HG02623 (cell line): ENCODE results near the gene GPRC6A.

Experiments used
- ATAC-seq: cut with Tn5 transposase; IDR thresholded peaks from one replicate; pipeline ENCODE4 v1.9.1; 2021; ENCODE audit warnings: moderate library complexity; ENCODE audit not compliant: unreplicated experiment

GPRC6A gene

GRCh38 chr6:116783852-116784251 lies 45.0 kb downstream of the GPRC6A start:
- no peak for ATAC-seq

DNA sequence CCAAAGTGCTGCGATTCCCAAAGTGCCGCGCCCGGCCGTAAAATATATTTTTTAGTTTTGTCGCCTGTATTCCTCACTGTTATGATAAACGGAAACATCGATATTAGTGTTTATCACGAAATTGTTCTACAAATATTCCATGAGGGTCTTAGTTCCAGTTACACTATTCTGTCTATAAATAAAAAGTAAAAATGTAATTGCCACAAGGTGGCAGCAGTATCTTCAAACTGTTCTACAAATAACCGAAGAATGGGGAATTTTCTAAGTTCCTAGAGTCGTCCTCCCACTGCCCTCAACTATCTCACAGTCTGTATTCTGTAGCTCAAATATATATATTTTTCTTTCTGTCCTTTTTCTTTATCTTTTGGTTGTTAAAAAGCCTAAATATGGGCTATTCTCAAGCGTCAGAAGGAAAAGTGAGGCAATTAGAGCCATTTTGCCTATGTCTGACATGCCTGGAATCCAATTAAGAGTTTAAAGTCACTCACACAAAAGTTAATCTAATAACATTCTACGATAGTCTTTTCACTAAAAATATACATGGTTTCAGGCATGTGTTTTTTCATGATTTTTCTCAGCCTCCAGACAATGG lies 49.2 kb downstream of the GPRC6A start:
- ATAC-seq = no peak

DNA sequence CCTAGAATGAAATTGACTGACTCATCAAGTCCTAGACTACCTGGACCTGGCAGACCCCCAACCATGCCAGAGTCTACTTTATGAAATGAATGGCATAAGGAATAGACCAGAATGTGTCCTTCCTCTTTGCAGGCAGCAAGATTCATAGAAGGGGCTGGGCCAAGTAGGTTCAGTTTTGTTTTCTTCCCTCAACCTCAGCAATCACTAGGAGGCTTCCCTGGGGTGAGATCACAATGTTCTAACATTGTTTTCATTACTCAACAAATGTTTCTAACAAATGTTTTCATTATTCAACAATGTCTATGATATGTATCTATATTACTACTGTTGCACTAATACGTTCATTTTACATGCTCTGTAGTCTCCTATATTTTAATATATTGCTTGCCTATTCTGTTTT lies 55.0 kb downstream of the GPRC6A start:
- ATAC-seq = no peak

- no peak for ATAC-seq
Measured at GRCh38 chr6:116772450-116772849, 56.4 kb downstream of the GPRC6A start.

GRCh38 chr6:116767715-116768114 lies 61.2 kb downstream of the GPRC6A start:
- no peak for ATAC-seq

GRCh38 chr6:116766506-116767176 lies 62.2 kb downstream of the GPRC6A start:
- ATAC-seq = no peak

GRCh38 chr6:116764961-116765841 lies 63.7 kb downstream of the GPRC6A start, which contains the start of gene FAM162B:
Gene FAM162B (minus strand): TSS chr6:116765719. CDS start chr6:116765576, 143 bp downstream.
- no peak for ATAC-seq

- ATAC-seq = no peak
Measured at GRCh38 chr6:116764629-116764960, 64.3 kb downstream of the GPRC6A start.

DNA sequence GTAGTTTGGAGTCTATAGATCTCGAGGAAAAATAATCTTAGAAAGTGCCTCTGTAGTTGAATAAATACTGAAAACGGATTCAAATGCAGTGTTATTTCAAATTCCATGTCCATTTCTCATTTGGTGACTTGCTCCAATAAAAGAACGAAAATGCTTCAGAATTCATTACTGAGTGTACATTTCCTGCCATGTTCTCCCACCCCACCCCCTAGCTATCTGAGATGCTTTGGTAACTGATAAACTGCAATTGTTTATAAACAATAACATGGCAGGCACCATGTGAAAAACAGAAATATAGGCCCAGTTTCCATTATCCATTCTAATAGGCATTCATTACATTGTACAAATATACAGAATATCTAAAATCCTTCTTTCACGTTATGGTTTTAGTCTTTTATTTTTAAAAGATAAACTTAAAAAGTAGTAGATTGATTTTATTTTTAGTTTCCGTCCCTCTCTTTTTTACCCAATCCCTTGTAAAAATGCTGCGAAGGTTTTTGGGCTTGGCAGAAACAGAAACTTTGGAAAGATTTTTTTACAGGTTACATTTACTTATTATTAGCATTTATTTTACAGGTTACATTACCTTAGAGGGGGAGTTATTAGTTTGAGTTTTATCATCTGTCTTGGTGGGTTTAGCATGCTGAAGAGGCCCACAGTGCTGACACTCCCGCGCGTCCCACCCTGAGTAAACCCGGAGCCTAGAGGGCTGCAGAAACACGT lies 64.8 kb downstream of the GPRC6A start:
- ATAC-seq = no peak

DNA sequence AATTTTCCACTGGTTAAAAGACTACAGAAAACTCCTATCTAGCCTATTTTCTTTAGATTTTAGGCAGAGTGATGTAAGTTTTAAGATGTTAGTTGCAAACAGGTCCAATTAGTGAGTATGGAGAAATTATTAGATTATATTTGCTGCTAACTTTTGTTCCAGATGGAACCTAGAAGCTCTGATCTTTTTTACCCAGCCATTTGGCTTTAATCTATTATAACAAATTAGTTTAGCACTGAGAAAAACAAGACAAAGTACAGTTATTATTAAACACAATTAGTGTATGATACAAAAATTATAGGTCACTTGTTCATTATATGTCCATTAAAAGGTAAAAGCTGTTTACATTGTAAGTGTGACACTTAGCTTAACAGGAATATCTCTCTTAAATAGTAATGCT lies 65.8 kb downstream of the GPRC6A start:
- no peak for ATAC-seq

- no peak for ATAC-seq
Measured at GRCh38 chr6:116762235-116762634, 66.6 kb downstream of the GPRC6A start.

- ATAC-seq = no peak
Measured at GRCh38 chr6:116761779-116762178, 67.1 kb downstream of the GPRC6A start.

GRCh38 chr6:116745176-116745575 lies 83.7 kb downstream of the GPRC6A start:
- no peak for ATAC-seq
